ENCODE measurements around the gene MEGF11. TPM values are rescaled to one million over a fixed set of nuclear protein-coding genes. Genes with fewer than 3 reads are reported as not detected.

Gene MEGF11
- polyA plus RNA-seq, 3 donors, result not detected

DNA sequence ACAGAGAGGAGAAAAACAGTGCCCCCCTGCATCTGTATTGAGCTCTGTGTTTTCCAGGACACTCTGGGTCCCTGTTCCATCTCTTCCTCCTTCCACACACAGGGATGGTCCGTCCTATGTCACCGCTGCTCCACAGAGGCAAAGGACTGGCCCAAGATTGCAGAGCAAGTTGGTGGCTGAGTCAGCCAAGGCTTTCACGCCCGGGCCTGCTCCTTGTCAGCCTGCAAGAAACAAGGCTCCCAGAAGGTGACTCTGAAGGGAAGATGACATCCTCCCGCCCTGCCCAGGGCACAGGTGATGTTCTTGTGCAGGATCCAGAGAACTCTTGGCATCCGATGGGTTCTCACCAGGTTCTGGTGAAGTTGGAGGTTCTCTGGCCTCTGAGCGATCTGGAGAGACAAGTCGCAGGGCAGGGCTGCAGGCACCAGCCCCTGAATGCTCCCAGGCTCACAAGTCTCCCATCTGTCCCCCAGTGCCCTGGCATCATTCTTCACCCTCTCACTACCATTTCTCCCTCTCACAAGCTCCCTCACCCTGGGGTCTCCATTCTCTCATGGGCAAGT lies 138.6 kb downstream of the MEGF11 start:
- Histone ChIP-seq H3K4me3 (replicated peaks in 1 of 3; ENCODE audit: low read depth in 2 of 3, low read length in 3 of 3) (no peak overlapping the region), H3K9ac (ENCODE audit: insufficient read depth, low read length, poor library complexity, severe bottlenecking) (no peak overlapping the region), H3K79me2 (ENCODE audit: insufficient read depth, low read length) (no peaks in the 10 kb centered on the region), H4K20me1 (ENCODE audit: insufficient read depth, low read length) (no peaks in the 10 kb centered on the region), H3K4me2 (replicated peaks; ENCODE audit: extremely low read depth, low read length, poor library complexity, severe bottlenecking) (no peak overlapping the region), H3K9me3 (replicated peaks in 1 of 2; ENCODE audit: control insufficient read depth in 1 of 2, insufficient read depth in 1 of 2, low read length in 2 of 2) (no peaks in the 10 kb centered on the region), H3K36me3 (replicated peaks in 1 of 2; ENCODE audit: control insufficient read depth in 1 of 2, insufficient read depth in 2 of 2, low read length in 2 of 2) (no peaks in the 10 kb centered on the region), H3K27ac (ENCODE audit: low read depth in 1 of 2, low read length in 2 of 2) (no peak overlapping the region), H2AFZ (ENCODE audit: insufficient read depth, low read depth, low read length, poor library complexity, severe bottlenecking) (no peak overlapping the region), H3K4me1 (ENCODE audit: control insufficient read depth in 1 of 2, insufficient read depth in 2 of 2, low read length in 2 of 2) (no peaks in the 10 kb centered on the region), H3K27me3 (ENCODE audit: control insufficient read depth in 2 of 2, insufficient read depth in 2 of 2, low read length in 2 of 2) (no peaks in the 10 kb centered on the region)
- no peak for DNase-seq
- intact Hi-C loops (cut with micrococcal nuclease), result no loop called here
- H3K9me3 Mint-ChIP-seq, result no peaks in the 10 kb centered on the region
- H3K36me3 Mint-ChIP-seq, result no peaks in the 10 kb centered on the region
- H3K27me3 Mint-ChIP-seq (ENCODE audit: low read depth in 3 of 3), result peaks cover 5 to 17% (median 11%) of the 10 kb centered on the region in 3 donors
- peaks cover 2% of the 10 kb centered on the region for H3K4me1 Mint-ChIP-seq
- no peak overlapping the region for H3K4me3 Mint-ChIP-seq
- WGBS (ENCODE audit: insufficient coverage), result 90% methylated on average over 8 of the region's 8 CpGs
- no peak overlapping the region for H3K27ac Mint-ChIP-seq
- TF ChIP-seq, protein P1, sequence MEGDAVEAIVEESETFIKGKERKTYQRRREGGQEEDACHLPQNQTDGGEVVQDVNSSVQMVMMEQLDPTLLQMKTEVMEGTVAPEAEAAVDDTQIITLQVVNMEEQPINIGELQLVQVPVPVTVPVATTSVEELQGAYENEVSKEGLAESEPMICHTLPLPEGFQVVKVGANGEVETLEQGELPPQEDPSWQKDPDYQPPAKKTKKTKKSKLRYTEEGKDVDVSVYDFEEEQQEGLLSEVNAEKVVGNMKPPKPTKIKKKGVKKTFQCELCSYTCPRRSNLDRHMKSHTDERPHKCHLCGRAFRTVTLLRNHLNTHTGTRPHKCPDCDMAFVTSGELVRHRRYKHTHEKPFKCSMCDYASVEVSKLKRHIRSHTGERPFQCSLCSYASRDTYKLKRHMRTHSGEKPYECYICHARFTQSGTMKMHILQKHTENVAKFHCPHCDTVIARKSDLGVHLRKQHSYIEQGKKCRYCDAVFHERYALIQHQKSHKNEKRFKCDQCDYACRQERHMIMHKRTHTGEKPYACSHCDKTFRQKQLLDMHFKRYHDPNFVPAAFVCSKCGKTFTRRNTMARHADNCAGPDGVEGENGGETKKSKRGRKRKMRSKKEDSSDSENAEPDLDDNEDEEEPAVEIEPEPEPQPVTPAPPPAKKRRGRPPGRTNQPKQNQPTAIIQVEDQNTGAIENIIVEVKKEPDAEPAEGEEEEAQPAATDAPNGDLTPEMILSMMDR (IDR thresholded peaks at IDR 0.05), result no peak

DNA sequence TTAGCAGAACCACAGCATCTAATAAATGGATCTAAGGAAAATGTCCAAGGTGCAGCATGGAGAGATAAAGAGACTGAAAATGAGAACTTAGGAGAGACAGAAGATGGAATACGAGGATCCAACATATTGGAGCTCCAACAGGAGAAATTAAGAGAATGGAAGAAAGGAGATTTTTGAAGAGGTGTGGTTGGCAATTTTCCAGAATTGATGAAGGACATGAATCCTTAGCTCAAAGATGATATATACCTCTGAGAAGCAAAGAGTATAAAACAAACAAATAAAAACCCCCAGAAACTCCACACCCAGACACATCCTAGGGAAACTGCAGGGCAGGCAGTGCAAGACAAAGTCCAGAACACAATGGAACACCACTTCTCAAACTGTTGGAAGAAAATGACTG lies 141.2 kb downstream of the MEGF11 start:
- peaks cover 2% of the 10 kb centered on the region for H3K4me1 Mint-ChIP-seq
- Histone ChIP-seq H3K9me3 (replicated peaks in 1 of 2; ENCODE audit: control insufficient read depth in 1 of 2, insufficient read depth in 1 of 2, low read length in 2 of 2) (no peaks in the 10 kb centered on the region), H3K4me3 (replicated peaks in 1 of 3; ENCODE audit: low read depth in 2 of 3, low read length in 3 of 3) (no peak overlapping the region), H3K36me3 (replicated peaks in 1 of 2; ENCODE audit: control insufficient read depth in 1 of 2, insufficient read depth in 2 of 2, low read length in 2 of 2) (no peaks in the 10 kb centered on the region), H4K20me1 (ENCODE audit: insufficient read depth, low read length) (no peaks in the 10 kb centered on the region), H3K9ac (ENCODE audit: insufficient read depth, low read length, poor library complexity, severe bottlenecking) (no peak overlapping the region), H2AFZ (ENCODE audit: insufficient read depth, low read depth, low read length, poor library complexity, severe bottlenecking) (no peak overlapping the region), H3K4me2 (replicated peaks; ENCODE audit: extremely low read depth, low read length, poor library complexity, severe bottlenecking) (no peak overlapping the region), H3K27me3 (ENCODE audit: control insufficient read depth in 2 of 2, insufficient read depth in 2 of 2, low read length in 2 of 2) (no peaks in the 10 kb centered on the region), H3K79me2 (ENCODE audit: insufficient read depth, low read length) (no peaks in the 10 kb centered on the region), H3K27ac (ENCODE audit: low read depth in 1 of 2, low read length in 2 of 2) (no peak overlapping the region), H3K4me1 (ENCODE audit: control insufficient read depth in 1 of 2, insufficient read depth in 2 of 2, low read length in 2 of 2) (no peaks in the 10 kb centered on the region)
- no peak for DNase-seq
- H3K9me3 Mint-ChIP-seq, result no peaks in the 10 kb centered on the region
- no peak overlapping the region for H3K4me3 Mint-ChIP-seq
- intact Hi-C loops (cut with micrococcal nuclease), result no loop called here
- H3K27ac Mint-ChIP-seq, result no peak overlapping the region
- no peaks in the 10 kb centered on the region for H3K36me3 Mint-ChIP-seq
- WGBS (ENCODE audit: insufficient coverage), result no CpG with 5 or more reads among the region's 1 CpG
- TF ChIP-seq, protein P1 (IDR thresholded peaks at IDR 0.05), result no peak
- peaks cover 10 to 23% (median 11%) of the 10 kb centered on the region in 3 donors for H3K27me3 Mint-ChIP-seq (ENCODE audit: low read depth in 3 of 3)
